Left lung (tissue), 10 donors: ENCODE measurements around the gene TGM1. TPM values are rescaled to one million over a fixed set of nuclear protein-coding genes. Genes with fewer than 3 reads are reported as not detected.
A peak's percentile ranks its signal among the peaks of the same experiment; 100 is the strongest.

Experiments
- ATAC-seq: fragments of 200-7000 bp; cut with Tn5 transposase; one replicate; pipeline ENCODE4 v1.9.1; 2020; ENCODE audit warnings: moderate library complexity
- DNase-seq, 4 donors: peaks; one replicate each; pipeline ENCODE4 v3.0.0-alpha.2; 2013 to 2020
- H3K27ac ChIP-seq, 2 donors: fragments of 200-600 bp; sonication (generic) in 1 of 2; one replicate each; pipeline versions ENCODE4 v1.5.0 to v1.8.0; 2020 to 2021
- H3K27me3 ChIP-seq, 2 donors: fragments of 200-600 bp; sonication (generic) in 1 of 2; one replicate each; pipeline versions ENCODE4 v1.5.0 to v1.8.0; 2020 to 2021
- H3K36me3 ChIP-seq, 2 donors: fragments of 200-600 bp; sonication (generic) in 1 of 2; one replicate each; pipeline versions ENCODE4 v1.5.0 to v1.8.0; 2020 to 2021
- H3K4me1 ChIP-seq, 2 donors: fragments of 200-600 bp; one replicate each; pipeline ENCODE4 v1.8.0; 2021
- H3K4me3 ChIP-seq, 2 donors: fragments of 200-600 bp; sonication (generic) in 1 of 2; one replicate each; pipeline versions ENCODE4 v1.5.0 to v1.8.0; 2020 to 2021; ENCODE audit warnings: mild to moderate bottlenecking in 1 of 2
- H3K9me3 ChIP-seq, 2 donors: fragments of 200-600 bp; sonication (generic) in 1 of 2; one replicate each; pipeline versions ENCODE4 v1.5.0 to v1.8.0; 2020 to 2021
- CTCF ChIP-seq, 2 donors: fragments of 200-600 bp; sonication (generic) in 1 of 2; IDR thresholded peaks; one replicate each; pipeline versions ENCODE4 v1.5.0 to v1.8.0; 2021; ENCODE audit warnings: antibody characterized with exemption in 2 of 2
- intact Hi-C, 2 donors: fragments of 100-400 bp; cut with DNase I; formaldehyde crosslinking; loops; one replicate each; pipeline versions ENCODE4 v1.11.2 to v1.14.2; 2022
- polyA plus RNA-seq, 6 donors: library from polyadenylated mRNA; unstranded; fragments of 120-200 nt; gene quantifications; one replicate each; pipeline ENCODE4 v1.2.1, GENCODE V29; 2013; ENCODE audit not compliant: insufficient read length in 6 of 6
- total RNA-seq, 2 donors: library from RNA; stranded (reverse); fragmentation: NEBNext Ultra II Directional; extraction: Animal tissue kit (Norgen Biotek cat#: 25700); gene quantifications; one replicate each; pipeline ENCODE4 v1.2.1, GENCODE V29; 2021
- donor health status: DM: no; HTN: yes; CAD: no.
- donor health status: DM: no; HTN: no; CAD: no.

Gene TGM1
- total and polyA plus RNA-seq, 8 donors: 2.6 to 9.6 (median 3.6) TPM

GRCh38 chr14:24264298-24264697, 1.3 kb upstream of the TGM1 start:
- TF ChIP-seq CTCF (IDR thresholded peaks at IDR 0.05): no peak
- H3K4me3 ChIP-seq: no peak overlapping the region
- no peak for DNase-seq
- peak; percentile 4 for ATAC-seq
- H3K9me3 ChIP-seq: no peaks in the 10 kb centered on the region
- peaks cover 0 to 45% of the 10 kb centered on the region in 2 donors for H3K36me3 ChIP-seq
- no peaks in the 10 kb centered on the region for H3K27me3 ChIP-seq
- intact Hi-C loops: no loop called here
- no peak overlapping the region for H3K27ac ChIP-seq
- no peaks in the 10 kb centered on the region for H3K4me1 ChIP-seq

GRCh38 chr14:24263848-24264247, 871 bp upstream of the TGM1 start:
- H3K4me1 ChIP-seq: no peaks in the 10 kb centered on the region
- H3K27ac ChIP-seq: no peak overlapping the region
- H3K27me3 ChIP-seq: no peaks in the 10 kb centered on the region
- no peak overlapping the region for H3K4me3 ChIP-seq
- TF ChIP-seq CTCF (IDR thresholded peaks at IDR 0.05): no peak
- H3K9me3 ChIP-seq: no peaks in the 10 kb centered on the region
- intact Hi-C loops: no loop called here
- ATAC-seq (no peak), DNase-seq (no peak)
- H3K36me3 ChIP-seq: peaks cover 0 to 40% of the 10 kb centered on the region in 2 donors

DNA sequence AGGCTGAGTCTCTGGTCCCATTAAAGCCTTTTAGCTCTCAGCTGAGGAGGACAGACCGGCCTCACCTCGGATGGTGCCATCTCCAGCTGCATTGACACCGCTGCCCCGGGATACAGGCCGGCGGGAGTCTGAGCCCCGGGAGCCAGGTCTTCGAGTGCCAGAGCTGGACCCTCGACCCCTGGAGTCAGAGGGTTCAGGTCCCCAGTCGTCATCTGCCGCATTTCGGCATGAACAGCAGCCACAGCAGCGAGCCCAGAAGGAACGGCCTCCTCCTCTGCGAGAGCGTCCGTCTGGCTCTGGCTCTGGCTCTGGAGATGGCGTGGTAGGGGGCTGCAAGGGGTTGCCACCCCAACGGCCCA, 1.0 kb downstream of the TGM1 start:
- no peaks in the 10 kb centered on the region for H3K27me3 ChIP-seq
- no peak overlapping the region for H3K27ac ChIP-seq
- no peaks in the 10 kb centered on the region for H3K9me3 ChIP-seq
- H3K4me1 ChIP-seq: no peaks in the 10 kb centered on the region
- H3K4me3 ChIP-seq: no peak overlapping the region
- H3K36me3 ChIP-seq: peaks cover 0 to 25% of the 10 kb centered on the region in 2 donors
- ATAC-seq (no peak), DNase-seq (no peak)
- intact Hi-C loops: no loop called here
- TF ChIP-seq CTCF (IDR thresholded peaks at IDR 0.05): no peak

DNA sequence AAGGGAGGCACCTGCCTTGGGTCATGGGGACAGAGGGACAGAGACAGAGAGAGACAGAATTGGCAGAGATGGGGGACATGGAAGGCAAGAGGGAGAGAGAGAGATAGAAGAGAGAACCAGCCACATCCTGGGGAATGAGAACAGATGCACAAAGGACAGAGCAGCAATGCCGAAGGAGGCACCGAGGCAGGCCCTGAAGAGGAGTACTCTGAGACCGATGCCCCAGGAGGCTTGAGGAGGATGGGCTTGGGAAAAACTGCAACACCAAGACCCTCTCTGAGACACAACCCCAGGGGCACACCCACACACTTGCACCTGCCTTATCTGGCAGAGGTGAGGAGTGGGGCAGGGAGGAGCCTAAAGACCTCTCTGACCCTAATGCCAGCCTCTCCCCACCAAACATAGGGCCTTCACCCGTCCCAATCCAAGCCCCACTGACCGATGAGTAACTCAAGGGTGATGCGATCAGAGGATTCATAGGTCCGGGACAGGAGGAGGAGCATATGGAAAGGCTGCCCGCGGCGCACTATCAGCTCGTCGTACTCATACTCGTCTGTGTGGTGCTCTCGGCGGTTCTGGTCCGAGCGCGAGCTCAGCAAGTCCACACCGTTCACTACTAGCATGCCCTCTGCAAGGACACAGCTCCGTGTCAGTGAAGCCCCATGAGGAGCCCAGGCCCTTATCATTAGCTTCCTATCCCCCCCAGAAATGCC, 1.6 kb downstream of the TGM1 start:
- intact Hi-C loops: no loop called here

GRCh38 chr14:24260780-24261157, 2.2 kb downstream of the TGM1 start:
- Histone ChIP-seq H3K4me3 (no peak overlapping the region), H3K4me1 (no peaks in the 10 kb centered on the region), H3K27me3 (no peaks in the 10 kb centered on the region), H3K36me3 (peaks cover 0 to 14% of the 10 kb centered on the region in 2 donors), H3K27ac (no peak overlapping the region), H3K9me3 (no peaks in the 10 kb centered on the region)
- ATAC-seq (no peak), DNase-seq (no peak)
- TF ChIP-seq CTCF (IDR thresholded peaks at IDR 0.05): no peak
- intact Hi-C loops: no loop called here

More for the DNA sequence above, 1.6 kb downstream of the TGM1 start:
- no peaks in the 10 kb centered on the region for H3K27me3 ChIP-seq
- no peak for TF ChIP-seq CTCF (IDR thresholded peaks at IDR 0.05)
- H3K9me3 ChIP-seq: no peaks in the 10 kb centered on the region
- no peak for DNase-seq
- ATAC-seq: no peak
- no peak overlapping the region for H3K27ac ChIP-seq
- H3K4me3 ChIP-seq: no peak overlapping the region
- peaks cover 0 to 19% of the 10 kb centered on the region in 2 donors for H3K36me3 ChIP-seq
- no peaks in the 10 kb centered on the region for H3K4me1 ChIP-seq
